ENCODE results near the gene YY1.
A peak's percentile ranks its signal among the peaks of the same experiment; 100 is the strongest.
"Not testable (repeated sequence)": the region's sequence is repeated elsewhere in the genome, so short reads cannot be mapped to it uniquely, and the experiment has no call there.

The YY1 gene

DNA sequence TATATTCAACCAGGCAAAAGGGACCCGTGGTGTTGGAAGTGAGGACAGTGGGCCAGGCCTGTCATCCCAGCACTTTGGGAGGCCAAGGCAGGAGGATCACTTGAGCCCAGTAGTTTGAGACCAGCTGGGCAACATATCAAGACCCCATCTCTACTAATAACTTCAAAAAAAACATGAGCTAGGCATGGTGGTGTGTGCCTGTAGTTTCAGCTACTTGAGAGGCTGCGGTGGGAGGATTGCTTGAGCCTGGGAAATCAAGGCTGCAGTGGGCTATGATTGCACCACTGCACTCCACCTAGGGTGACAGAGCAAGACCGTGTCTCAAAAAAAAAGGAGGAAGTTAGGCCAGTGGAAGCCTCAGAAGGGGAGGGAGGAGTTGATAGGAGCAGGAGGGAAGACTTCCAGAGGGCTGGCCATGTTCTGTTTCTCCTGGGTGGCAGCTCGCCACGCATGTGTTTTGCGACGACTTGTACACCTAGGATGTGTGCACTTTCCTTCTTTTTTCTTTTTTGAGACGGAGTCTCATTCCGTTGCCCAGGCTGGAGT, 57.2 kb downstream of the YY1 start:
- no peak for DNase-seq (ENCODE audit: low read depth)

DNA sequence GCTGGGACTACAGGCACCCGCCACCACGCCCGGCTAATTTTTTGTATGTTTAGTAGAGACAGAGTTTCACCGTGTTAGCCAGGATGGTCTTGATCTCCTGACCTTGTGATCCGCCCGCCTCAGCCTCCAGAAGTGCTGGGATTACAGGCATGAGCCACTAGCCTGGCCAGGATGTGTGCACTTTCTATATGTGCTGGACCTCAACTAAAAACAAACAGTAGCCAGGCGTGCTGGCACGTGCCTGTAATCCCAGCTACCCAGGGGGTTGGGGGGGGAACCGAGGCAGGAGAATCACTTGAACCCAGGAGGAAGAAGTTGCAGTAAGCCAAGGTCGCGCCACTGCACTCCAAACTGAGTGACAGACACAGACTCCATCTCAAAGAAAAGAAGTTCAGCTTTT, 57.8 kb downstream of the YY1 start:
- not testable (repeated sequence) for DNase-seq (ENCODE audit: low read depth)

DNA sequence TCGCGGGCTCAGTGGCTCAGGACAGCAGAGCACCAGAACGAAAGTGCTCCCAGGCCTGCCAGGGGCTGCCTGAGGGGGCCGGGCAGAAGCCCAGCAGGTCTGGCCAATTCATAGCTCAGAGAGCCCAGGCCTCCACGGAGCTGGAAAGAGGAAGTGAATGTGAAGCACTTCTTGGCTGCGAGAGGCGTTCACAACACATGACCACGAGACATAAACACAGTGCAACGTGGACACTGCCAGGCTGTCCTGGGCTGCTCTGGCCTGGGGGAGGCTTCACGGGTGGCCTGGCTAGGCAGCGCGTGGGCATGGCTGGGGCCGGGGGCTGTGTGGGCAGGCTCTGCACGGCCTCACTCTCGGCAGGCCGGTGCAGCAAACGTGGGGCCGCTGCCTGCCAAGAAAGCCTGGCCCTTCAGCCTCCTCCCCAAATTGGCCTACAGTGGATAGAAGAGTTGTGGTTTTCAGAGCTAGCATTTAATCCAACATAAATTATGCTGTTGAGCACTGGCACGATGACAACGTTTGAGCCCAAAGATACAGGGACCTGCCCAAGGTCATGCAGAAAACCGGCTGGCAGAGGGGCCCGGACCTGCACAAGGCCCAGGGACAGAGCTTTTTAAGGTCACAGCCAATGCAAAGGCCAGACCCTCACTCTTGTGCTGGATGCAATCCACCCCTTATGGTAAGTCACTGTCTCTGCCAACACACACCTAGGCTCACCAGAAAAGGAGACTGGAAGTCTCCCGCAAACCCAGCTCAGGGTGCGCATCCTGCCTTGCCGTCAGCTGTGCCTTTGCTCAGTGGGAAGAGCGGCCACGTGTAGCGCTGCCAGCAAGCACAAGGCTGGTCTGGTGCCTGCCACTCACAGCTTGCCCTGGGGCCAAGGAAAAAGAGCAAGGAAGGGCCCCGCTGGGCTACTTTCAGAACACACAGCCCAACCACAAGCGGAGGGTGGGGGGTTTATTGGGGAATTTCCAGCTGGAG, 58.7 kb downstream of the YY1 start:
- DNase-seq (ENCODE audit: low read depth) = no peak

GRCh38 chr14:100298551-100299237, 59.8 kb downstream of the YY1 start:
- DNase-seq (ENCODE audit: low read depth) = no peak

DNA sequence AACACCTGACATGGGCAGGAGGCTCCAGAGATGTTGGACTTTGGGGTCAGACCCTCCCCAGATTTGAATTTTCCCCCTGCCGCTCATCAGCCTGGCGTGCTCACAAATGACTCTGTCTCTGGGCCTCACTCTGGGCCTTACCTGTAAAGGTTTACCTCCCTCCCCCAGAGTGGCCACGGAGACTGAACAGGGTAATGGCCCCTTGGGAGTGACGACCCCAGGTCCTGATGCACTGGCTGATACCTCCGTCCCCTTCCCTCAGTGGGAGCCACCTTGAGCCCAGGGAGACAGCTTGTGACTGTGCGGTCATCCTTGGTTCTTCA, 60.3 kb downstream of the YY1 start:
- DNase-seq (ENCODE audit: low read depth) = no peak

GRCh38 chr14:100302616-100303015, 63.7 kb downstream of the YY1 start:
- no peak for DNase-seq (ENCODE audit: low read depth)

- DNase-seq (ENCODE audit: low read depth) = no peak
Measured at GRCh38 chr14:100303179-100303578, 64.2 kb downstream of the YY1 start.

DNA sequence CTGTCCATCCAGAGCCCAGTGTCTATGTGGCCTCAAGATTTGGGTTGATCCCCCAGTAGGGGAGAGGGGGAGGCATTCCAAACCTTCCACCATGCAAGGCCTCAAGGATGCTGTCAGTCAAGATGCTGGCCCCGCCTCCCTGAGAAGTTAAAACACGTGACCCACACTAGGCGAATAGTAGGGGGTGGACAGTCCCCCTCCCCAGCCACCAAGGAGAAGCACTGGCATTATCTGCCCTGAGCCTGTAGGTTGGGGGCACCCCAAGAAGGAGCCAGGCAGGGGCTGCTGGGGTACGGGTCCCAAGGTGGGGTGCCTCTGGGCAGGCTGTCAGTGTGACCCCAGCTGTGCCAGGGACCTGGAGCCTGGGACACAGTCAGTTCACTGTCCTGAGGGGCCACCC, 65.0 kb downstream of the YY1 start:
- DNase-seq (ENCODE audit: low read depth) = no peak

DNA sequence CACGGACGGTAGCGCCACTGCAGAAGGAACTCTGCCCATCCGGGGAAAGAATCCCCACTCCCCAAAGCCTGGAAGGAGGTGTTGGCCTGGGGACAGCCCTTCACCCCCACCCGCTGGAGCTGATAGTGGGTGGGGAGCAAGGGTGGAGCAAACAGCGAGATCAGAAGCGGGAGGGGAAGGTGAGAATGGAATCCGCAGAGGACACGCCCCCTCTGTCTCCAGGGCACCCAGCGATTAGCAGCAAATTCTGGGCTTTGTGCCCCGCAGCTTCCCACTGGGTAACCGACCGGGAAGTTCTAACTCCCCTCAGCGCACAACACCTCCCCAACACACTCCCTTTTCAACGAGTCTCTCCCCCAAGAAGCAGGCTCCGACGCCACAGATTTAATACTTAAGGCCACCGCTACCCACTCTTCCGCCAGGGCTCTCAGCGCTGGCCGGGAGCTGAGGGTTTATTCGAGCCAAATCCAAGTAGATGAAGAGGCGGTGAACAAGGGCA, 65.9 kb downstream of the YY1 start:
- DNase-seq (ENCODE audit: low read depth) = no peak

DNA sequence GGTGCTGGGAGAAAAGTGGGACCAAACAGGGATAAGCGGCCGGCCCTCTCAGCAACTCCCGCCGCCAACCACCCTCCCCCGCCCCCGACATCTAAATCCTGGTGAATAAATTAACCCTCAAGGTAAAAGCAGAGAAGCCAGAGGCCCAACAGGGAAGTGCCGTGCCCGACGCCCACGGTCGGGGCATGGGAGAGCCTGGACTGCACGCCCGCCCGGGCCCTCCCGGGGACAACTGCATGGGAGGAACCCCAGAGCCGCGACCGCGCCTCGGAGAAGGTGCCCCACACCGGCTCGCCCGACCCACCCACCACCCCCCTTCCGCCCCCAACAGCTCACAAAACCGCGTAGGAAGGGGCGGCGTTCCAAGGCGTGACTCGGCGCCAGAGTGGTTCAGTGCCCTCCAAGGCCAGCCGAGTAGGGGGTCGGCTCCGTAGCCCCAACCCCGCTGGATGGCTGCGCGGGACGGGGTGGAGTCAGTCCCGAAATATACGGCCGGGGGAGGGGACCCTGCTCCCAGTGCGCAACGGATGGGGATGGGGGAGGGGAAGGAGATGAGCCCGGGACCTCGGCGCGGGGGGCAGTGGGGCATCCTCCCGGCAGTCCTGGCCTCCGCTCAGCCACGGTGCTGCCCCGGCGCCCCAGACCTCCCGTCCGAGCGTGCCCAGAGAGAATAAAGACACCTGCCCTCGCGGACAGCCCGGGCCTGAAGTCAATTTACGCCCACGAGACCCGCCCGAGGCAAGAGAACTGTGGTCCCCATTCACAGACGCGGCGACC, 66.6 kb downstream of the YY1 start:
- DNase-seq (ENCODE audit: low read depth) = peak; percentile 49

GRCh38 chr14:100306101-100306997, 67.4 kb downstream of the YY1 start, which contains the start of gene SLC25A29:
TSS of gene SLC25A29 (minus strand) at chr14:100306444. CDS start at chr14:100306232, 212 bp downstream.
- peak; percentile 69 for DNase-seq (ENCODE audit: low read depth)

DNA sequence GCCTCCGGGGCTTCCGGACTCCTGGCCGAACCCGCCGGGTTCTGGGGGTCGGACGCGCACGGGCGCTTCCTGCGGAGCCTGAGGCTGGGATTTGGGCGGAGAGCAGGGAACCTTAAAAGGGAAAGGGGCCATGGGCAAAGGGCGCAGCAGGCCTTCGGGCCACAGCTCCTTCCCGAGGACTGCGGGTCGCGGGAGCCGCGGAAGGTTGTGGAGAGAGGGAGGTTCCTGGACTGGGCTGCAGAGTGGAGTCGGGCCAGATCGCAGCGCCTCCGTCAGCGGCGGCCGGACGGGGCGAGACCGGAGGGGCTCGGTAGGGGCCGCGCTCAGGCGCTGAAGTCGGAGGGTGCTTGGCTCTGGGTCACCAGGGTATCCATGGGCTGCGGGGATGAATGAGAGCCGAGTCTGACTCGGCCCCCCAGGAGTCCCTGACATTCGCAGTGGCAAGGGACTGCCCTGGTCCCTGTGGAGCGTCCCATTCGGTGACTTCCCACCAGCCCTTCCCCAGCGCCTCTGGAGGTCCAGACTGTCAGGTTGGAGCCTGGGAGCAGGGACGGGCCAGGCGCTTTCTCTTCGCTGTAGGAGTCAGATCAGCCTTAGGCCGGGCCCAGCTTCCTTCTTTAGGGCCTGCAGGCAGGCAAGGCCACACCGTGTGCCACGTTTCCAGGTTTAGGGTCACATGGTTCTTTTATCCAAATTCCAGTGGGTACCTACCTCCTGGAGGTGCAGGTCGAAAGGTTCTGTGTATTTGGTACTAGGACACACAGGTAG, 68.2 kb downstream of the YY1 start:
- DNase-seq (ENCODE audit: low read depth) = no peak

- no peak for DNase-seq (ENCODE audit: low read depth)
Measured at GRCh38 chr14:100307766-100308426, 69.0 kb downstream of the YY1 start.

DNA sequence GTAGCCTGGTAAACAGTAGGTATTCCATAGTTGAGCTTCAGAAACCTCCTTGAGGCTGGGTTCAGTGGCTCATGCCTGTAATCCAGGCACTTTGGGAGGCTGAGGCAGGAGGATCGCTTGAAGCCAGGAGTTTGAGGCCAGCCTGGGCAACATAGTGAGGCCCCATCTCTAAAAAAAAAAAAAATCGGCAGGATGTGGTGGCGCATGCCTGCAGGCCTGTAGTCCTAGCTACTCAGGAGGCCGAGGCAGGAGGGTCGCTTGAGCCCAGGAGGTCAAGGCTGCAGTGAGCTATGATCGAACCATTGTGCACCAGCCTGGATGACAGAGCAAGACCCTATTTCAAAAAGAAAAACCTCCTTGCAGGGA, 69.5 kb downstream of the YY1 start:
- DNase-seq (ENCODE audit: low read depth) = not testable (repeated sequence)

DNA sequence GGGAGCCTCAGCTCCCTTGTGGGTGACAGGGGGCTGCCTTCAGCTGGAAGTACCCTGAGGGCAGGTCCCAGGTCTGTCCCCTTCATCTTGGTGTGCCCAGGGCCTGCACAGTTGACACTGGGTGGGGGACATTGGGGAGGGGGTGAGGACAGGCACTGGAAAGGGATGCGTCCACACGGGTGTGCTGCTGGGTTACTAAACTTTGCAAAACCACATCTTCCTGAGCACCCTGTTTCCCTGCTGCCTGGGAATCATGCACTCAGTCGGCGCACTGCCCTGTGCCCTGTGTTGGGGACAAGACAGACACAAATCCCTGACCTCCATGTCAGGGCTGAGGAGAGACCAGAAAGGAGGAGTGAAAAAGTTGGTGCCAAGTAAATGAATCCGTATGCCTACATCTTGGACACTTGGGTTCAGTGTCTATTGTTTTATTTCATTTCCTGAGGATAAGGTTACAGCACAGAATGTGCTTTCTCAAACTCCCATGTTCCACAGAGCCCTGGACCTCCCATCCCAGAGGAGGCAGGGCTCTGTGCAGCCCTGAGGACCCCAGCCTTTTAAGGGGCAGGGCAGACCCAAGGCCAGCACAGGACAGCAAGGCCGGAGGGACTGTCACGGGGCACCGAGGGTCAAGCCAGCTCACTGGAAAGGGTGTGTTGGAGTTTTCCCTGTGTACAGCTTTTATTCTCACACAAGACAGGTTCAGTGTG, 70.2 kb downstream of the YY1 start:
- DNase-seq (ENCODE audit: low read depth) = no peak

DNA sequence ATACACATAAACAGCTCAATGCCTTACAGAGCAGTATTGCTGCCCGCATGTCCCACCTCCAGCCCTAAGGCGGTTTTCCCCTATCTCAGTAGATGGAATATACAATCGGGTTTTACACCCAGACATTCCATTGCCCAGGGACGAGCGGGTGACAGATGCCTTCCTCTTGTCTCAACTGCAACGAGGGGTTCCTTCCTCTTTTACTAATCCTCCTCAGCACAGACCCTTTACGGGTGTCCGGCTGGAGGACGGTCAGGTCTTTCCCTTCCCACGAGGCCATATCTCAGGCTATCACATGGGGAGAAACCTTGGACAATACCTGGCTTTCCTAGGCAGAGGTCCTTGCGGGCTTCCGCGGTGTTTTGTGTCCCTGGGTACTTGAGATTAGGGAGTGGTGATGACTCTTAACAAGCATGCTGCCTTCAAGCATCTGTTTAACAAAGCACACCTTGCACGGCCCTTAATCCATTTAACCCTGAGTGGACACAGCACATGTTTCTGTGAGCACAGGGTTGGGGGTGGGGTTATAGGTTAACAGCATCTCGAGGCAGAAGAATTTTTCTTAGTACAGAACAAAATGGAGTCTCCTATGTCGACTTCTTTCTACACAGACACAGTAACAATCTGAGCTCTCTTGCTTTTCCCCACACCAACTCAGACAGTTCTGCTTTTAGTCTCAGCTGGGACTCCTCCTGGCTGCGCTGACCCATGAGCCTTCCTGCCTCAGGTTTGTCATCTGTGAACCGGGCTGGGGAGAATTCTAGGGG, 73.3 kb downstream of the YY1 start:
- DNase-seq (ENCODE audit: low read depth) = not testable (repeated sequence)

DNA sequence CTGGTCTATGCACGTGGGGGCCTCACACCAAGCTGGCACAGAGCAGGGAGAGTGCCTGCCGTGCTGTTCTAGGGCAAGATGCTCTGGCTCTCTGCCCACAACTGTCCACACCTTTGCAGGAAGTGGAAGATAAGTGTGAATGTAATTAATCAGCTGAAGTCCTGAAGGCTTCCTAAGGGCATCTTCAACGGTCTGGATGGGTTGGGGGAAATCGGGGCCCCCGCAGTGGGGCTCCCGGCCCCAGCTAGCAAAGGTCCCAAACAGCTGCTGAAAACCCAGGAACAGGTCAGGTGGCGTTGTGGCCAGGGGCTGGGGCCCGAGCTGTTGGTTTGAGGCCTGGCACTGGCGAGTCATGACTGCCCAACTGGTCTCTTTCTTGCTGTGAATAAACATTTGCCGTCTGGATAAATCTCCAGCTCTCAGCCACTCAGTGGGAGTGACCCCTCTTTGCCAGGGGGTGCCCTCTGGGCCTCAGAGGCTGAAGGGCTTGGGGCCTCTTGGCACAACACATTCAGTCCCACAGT, 74.0 kb downstream of the YY1 start:
- no peak for DNase-seq (ENCODE audit: low read depth)
